Mesenteric fat pad (tissue), 1 donor: ENCODE measurements around the gene SH3RF1. TPM values are rescaled to one million over a fixed set of nuclear protein-coding genes. Genes with fewer than 3 reads are reported as not detected.

Experiments used
- DNase-seq: peaks from one replicate; pipeline ENCODE4 v3.0.0-alpha.2; 2020; ENCODE audit warnings: low spot score
- total RNA-seq: library from RNA; stranded (reverse); fragmentation: NEBNext Ultra II Directional; extraction: Animal tissue kit (Norgen Biotek cat#: 25700); gene quantifications from one replicate; pipeline ENCODE4 v1.2.1, GENCODE V29; 2021
- donor health status: DM: yes; HTN: yes; CAD: no.

The SH3RF1 gene
- total RNA-seq, 1 donor from 2014 or later = 30.3 TPM

DNA sequence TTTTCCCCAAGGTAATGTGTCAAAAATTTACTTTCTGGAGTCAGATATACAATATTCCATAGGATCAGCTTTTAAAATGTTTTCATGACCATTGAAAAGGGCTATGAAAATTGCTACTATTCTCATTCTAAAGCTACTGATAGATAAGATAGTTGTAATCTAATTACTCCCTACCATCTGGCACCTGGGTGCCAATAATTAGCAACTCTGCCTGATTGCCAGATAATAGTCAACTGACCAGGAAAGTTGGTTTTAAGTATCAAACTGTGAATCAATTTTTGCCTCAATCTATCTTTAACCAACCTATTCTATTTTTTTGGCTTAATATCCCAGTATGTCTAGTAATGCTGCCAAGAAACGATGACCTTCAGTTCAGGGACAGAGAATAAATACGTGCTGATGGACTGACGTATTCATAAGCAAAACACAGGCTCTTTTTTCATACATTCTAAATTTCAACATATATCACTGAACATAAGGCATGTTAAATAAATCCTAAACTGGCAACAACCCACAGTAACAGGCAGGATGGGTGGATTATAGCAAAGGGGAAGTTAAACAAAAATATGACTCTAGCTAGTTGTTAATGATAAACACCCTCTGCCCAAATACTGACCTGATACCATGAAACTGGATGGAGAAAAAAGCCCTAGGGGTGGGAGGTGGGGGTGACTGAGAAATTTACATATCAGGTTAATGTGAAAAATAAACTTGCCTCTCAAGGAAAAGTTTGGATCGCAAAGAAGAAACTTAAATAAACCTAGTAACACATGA is 18.2 kb downstream of the SH3RF1 start:
- no peak for DNase-seq

DNA sequence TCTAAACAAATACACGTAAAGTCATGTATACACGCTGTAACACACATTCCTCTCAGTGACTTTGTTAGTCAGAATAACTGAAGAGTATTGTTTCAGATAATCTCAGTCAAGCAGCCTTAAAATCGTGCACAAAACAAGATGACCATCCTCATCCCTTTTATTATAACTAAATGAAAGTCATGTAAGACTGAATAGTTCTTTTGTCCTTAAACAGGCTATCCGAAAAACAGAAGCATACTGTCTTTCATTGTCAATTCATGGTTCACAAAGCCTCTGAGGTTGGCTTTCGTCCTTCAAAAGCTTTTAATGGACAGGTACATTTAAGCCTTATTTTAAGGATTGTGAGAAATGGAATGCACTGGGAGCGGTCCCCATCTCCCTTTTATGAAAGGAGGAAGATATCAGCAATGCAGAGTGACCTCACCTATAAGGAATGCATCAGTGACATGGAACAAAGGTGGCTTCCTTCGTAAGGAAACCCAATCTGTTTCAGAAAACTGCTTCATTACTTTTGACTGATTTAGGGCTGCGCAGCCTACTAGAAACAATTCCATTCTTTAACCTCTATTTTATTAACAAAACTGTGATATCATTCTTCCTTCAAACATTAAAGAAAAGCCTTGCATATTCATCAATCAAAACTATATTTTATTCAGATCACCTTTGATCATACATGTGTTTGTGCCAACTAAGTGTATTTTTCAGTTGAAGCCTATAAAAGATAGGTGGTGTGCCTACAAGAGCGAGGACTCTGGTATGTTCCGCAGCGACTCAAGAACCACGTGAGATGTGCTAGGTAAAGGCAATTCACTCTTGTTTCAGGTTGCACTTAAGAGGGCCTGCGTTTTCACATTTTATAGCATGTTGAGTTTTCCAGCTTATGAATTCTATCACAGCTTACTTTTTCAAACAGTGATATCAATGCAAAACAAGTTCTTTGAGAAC is 19.2 kb downstream of the SH3RF1 start:
- no peak for DNase-seq

DNA sequence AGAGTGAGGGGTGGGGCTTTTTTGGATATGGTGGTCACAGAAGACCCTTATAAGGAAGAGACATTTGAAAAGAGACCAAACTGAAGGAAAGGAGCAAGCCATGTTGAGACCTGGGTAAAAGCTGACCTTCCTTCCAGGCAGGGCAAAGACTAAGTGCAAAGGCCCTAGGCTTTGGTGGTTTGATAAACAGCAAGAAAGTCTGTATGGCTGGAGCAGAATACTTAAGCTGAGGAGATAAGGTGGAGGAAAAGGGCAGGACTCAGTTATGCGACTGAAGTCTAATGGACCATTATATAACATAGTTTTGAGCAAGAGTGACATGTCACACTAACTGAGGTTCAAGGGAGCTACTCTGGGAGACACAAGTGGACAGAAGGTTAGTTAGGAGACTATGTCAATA is 20.0 kb downstream of the SH3RF1 start:
- no peak for DNase-seq

DNA sequence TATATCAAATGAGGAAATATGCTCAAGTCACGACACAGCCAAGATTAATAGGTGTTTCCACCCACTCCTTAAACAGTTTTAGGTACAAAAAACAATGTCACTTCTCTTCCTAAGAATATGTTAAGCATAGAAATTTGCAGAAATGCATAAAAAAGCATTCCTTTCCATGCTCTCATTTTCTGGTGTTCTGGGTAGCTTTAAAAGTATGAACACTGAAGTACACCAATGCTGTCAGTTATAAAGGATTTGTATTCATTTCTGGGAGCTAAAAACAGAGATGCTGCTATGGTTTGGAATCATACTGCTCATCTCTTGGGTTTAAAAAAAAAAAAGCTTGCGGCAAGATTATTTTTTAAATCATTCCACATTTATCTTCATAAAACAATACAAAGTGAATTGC is 20.8 kb downstream of the SH3RF1 start:
- no peak for DNase-seq

DNA sequence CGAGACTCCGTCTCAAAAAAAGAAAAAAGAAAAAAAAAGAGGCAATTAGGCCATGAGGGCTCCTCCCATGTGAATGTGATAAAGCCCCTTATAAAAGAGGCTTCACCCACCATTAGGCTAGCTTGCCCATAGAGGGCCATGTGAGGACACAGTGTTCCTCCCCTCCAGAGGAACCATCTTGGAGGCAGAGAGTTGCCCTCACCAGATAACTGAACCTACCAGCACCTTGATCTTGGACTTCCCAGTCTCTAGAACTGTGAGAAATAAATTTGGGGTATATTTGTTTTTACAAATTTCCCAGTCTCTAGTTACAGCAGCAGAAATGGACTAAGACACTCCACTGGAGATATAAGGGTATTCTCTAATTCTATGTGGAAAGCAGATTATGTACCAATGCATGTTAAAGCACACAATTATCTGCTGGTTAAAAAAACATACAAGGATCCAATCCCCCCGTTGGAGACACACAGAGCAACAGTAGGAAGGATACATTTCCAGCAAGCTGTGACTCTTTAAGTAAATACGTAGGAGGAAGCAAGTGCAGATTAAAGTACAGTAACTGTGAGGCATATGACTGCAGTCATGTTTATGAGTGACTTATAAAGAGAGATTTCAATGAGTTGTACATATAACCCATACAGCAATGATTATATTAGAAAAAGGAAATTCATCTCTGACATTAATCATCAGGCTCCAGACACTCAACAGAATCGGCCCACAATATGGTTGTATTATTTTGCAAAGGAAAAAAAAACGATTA is 21.4 kb downstream of the SH3RF1 start:
- no peak for DNase-seq

DNA sequence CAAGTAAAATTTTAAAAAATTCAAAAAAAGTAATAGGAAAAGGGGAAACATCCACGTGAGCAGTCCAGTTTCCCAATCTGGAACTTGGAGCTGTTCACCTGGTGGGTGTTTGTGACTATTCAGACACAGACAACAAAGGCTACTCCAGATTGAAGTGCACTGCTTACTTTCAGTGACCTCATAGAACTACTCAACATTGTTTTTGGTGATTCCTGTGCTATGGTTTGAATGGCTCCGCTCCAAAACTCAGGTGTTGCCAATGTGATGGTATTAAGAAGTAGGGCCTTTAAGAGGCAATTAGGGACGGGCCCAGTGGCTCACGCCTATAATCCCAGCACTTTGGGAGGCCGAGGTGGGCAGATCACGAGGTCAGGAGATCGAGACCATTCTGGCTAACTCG is 22.1 kb downstream of the SH3RF1 start:
- DNase-seq = no peak

DNA sequence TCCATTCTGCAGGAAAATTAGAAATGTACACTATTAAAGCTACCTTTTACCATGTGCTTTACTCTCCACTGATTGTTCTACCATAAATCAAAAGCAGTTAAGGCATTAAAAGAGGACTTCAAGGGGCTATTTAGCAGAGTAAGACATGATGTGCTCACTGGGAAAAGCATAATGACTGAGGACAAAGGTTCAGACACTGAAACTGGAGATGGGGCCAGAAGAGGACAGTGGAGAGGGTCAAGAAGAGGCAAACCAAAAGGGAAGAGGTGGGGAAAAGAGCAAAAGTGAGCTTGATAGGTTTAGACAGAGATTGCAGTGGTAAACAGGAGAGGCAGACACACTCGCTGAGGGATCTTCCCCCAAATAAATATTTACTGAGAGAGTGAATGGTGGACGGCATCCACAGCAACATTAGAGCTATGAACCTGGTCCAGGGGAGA is 23.8 kb downstream of the SH3RF1 start:
- DNase-seq = no peak

DNA sequence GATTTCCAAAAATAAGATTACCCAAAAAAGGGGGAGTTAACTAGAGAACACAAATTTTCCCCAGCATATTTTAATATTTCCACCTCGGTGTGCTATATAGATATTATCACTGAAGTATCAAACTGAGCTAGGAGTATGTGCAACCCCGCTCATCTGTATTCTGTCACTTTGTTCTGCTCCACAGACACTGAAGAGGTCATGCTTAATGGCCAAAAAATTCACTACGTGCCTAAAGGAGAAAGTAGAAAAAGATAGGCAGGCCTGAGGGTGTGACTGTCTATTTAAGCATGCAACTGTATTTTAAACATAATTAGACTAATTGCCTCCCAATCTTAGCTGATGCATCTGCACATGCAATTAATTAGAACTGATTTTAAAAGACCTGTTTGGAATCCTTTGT is 24.5 kb downstream of the SH3RF1 start:
- no peak for DNase-seq

DNA sequence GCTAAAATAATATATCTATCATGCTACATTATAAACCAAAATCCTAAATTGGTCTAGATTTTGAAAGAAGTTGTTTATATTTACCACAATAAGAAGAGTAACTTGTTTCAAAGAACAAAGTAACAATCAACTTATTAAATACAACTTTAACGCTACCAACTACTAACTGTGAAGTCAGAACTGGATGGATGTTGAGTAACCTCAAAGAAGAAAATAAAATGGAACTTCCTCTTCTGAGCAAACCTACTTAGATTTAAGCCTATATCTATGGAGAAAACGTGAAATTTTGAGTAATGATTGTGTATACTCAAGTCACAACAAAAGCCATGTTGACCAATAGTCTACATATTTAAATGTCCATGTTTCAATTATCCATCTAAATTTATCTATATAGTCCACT is 25.7 kb downstream of the SH3RF1 start:
- DNase-seq = no peak

DNA sequence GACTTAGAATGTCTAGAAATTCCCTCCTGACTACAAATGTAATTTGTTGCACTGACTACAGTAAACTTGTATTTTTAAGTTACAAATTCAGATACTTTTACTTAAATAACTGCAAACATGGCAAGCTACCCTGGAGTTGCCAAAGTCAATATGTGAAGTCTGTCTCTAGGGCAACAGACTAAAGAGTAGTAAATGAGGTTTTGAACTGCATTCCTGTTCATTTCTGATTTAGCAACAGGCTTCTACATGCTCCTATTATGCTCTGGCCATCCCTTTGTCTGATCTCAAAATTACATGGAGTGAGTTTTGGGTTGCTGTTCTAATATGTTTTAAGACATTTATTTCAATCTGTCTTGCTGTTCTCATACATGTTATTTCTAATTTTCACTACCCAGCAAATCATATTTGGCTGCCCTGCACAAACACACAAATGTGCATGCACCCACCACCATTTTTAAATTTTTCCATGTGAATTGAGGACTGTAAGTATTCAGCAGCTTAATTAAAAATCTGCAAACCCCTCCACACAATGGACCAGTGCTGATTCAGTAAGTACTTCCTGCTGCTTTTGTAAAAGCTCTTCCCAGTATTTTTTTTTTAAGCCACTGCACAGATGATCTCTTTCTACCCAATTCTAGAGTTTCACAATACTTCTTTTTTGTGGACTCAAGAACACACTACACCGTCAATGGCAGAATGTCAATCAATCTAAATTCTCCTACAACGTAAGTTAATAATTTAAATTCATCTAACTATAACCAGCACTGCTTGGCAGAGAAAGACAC is 26.7 kb downstream of the SH3RF1 start:
- DNase-seq = no peak

DNA sequence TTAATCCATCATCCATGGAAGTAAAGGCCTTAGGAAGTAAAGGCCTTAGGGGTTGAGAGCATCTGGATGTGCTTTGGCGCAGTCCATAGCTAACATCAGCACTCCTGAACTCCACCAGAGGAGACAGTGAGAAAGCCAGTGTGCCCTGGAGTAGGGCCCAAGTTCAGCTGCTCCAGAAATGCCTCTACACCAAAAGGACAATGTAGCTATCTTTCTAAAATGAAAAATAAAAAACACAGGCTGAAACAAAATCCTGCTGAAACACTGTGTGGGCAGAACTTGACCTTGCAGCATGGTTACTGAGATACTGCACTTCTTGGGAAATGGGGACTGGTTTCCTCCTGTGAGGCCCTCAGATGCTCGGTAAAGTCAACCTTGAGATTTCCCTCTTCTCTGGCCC is 29.3 kb downstream of the SH3RF1 start:
- DNase-seq = no peak

DNA sequence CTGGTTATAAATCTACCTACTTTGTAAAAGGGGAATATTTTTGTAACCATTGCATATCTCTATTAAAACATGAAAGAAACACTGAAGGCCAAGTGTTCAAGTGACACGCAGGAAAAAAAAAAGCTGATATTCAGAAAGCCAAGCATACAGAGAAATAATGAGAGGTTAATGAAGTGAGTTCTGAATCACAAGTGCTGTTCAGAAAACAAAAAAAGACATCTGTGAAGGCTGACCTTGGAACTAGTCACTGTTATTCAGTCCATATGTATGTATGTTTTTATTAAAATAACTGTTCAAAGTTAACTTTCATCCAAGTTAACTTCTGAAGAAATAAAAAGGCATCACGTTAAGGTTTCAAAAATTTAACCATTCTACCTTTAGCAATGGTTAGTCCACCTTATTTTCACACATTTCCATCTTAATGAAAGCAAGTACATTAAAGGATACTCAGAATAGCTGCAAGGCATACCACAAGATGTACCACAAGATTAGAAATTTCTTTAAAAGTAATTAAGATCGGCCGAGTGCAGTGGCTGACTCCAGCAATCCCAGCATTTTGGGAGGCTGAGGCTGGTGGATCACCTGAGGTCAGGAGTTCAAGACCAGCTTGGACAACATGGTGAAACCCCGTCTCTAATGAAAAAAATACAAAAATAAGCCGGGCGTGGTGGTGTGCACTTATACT is 31.4 kb downstream of the SH3RF1 start:
- no peak for DNase-seq

DNA sequence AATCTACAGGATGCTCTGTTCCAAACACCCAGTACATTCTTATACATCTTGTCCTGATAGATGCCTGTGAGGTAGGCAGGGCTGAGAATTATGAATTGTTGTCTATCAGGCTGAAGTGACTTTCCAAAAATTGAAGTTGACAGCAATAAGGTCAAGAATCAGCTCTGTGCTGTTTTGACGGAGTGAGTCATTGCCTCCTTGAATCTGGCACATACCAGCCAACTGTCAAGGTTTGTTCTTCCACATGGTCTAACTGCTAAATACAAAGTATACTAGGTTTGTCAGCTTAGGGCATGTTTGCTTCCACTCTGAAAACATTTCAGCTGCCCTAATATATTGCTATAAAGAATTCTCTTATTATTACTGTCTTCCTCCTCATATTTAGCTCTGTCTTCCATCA is 32.3 kb downstream of the SH3RF1 start:
- no peak for DNase-seq

DNA sequence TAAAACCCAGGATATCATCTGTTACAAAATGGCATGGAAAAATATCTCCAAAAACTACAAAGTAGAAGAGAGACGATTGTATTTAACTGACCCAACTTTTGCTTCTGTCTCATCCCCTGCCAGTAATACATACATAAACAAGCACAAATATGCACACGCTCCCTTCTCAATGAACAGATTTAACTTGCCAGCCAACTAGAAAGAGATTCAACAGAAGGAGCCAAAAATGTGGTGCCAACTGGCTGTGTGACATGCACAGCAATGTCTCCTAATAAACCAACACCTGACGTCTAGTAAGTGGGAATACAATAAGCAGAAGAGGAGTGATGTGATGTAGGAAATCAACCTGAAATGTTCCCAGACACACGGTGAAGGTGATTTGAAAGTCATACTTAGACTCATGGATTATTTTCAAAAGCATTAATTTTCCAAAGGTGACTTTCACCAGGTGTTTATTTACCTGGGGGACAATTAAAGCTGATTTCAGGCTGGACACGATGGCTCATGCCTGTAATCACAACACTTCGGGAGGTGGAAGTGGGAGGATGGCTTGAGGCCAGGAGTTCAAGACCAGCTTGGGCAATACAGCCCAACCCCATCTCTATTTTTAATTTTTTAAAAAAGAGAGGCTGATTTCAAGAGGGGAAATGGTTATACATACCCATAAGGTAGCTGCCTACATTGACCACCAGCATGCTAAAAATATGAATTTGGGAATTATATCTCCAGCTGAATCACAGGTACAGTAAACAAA is 33.7 kb downstream of the SH3RF1 start:
- no peak for DNase-seq

DNA sequence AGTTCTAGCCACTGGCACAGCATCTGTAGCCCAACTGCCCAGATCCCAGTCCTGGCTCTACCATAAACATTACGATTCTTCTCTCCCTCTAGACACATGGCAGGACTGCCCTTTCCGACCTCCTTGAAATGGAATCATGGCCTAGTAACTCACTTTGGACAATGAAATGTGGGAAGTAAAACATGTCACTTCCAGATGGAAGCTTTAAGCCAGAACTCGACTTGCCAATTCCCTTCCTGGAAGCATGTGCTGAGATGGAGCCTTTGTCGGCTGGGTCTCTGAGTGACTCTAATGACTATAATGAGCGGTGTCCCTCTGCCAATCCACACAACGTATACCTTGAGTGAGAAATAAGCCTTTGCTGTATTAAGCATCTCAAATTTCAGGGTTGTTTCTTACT is 34.7 kb downstream of the SH3RF1 start:
- no peak for DNase-seq

DNA sequence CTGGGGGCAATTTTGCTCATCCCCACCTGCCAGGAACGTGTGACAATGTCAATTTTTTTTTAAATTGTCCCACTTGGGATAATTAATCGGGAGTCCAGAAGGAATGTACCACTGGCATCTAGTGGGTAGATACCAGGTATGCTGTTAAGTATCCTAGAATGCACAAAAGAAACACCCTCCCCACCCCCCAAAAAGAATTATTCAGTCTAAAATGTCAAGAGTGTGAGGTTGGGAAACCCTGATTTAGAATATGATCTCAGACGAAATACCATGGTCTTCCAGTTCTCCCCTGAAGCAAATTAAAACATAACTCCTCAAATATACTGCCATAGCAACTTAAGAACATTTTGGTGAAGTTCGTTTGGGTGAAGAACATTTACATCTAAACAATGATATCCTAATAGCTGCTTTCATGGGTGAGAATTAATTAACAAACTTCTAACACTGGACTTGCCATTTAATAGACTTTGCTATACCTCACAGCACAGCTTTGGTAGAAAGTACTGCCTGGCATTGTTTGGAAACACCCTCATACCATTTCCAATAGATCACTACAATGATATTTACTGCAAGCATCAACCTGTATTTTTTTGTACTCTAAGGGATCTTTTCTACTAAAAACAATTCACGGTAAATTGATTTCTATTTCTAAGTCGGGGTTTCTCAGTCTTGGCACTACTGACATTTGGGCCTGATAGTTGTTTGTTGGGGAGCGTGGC is 36.5 kb downstream of the SH3RF1 start:
- DNase-seq = no peak

DNA sequence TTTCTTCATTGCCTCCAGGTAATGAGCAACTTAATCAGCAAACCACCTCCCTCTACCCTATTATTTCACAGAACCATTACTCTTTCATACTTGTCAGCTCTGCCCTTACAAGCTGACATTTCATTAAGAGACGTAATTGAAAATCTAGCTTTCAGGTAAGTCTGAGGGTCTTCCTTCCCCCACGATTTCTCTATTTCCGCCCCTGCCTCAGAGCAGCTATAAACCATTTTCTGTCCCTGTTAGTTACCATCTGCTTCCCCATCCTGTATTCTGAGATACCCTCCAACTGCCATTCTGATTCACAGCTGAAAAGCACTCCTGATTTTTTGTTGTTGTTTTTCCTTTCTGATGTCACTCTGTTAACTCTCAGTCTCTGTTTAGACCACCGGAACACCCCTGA is 37.1 kb downstream of the SH3RF1 start:
- no peak for DNase-seq

DNA sequence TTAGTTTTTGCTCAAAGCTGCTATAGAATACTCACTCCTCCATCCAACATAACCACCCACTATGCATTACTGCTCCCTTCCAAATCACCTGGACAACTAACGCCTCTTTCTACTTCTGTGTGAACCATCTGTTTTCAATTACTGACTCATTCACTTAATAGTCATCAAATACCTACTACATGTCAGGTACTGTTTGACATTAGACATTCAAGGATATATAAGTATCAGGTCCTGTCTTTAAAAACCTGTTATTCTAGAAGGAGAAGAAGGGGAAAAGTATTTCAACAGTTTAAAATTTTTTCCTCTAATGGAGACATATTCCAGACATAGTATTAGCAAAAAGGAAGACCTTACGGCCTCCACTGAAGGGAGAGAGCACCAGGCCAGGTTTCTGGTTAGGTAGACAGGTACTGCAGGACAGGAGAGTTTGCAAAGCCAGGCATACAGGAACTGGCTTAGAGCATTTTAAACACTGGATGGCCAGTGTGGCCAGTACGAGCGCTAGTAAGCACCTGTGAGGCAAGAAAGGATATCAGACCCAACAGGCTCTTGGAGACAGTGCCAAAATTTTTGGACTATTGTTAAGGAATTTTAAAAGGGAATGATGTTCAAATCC is 39.0 kb downstream of the SH3RF1 start:
- DNase-seq = no peak
